ENCODE results near the gene AOC2. TPM values are rescaled to one million over a fixed set of nuclear protein-coding genes. Genes with fewer than 3 reads are reported as not detected.
A peak's percentile ranks its signal among the peaks of the same experiment; 100 is the strongest.

AOC2 gene
- polyA plus RNA-seq, 3 donors = 0.09 to 1.6 TPM; not detected in 1

DNA sequence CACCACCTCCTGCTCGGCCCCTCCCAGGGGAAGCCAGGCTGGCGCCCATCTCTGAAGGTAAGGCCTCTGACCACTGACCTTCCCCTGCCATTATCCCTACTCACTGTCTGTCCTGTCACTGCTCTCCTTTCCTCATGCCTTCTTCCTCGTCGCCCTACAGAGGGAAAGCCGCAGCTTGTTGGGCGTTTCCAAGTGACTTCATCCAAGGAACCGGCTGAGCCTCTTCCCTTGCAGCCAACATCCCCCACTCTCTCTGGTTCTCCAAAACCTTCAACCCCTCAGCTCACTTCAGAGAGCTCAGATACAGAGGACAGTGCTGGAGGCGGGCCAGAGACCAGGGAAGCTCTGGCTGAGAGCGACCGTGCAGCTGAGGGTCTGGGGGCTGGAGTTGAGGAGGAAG, 48.9 kb upstream of the AOC2 start:
- peaks cover 12 to 15% (median 12%) of the 10 kb centered on the region in 3 donors for H3K27me3 Mint-ChIP-seq (ENCODE audit: low read depth in 3 of 3)
- Histone ChIP-seq H3K4me1 (ENCODE audit: control insufficient read depth in 1 of 2, insufficient read depth in 2 of 2, low read length in 2 of 2) (peaks cover 13 to 19% of the 10 kb centered on the region in 2 donors), H2AFZ (ENCODE audit: insufficient read depth, low read depth, low read length, poor library complexity, severe bottlenecking) (no peak overlapping the region), H3K9ac (ENCODE audit: insufficient read depth, low read length, poor library complexity, severe bottlenecking) (no peak overlapping the region), H3K4me3 (replicated peaks in 1 of 3; ENCODE audit: low read depth in 2 of 3, low read length in 3 of 3) (no peak overlapping the region), H3K4me2 (replicated peaks; ENCODE audit: extremely low read depth, low read length, poor library complexity, severe bottlenecking) (no peak overlapping the region), H3K9me3 (replicated peaks in 1 of 2; ENCODE audit: control insufficient read depth in 1 of 2, insufficient read depth in 1 of 2, low read length in 2 of 2) (no peaks in the 10 kb centered on the region), H3K79me2 (ENCODE audit: insufficient read depth, low read length) (peaks cover 10% of the 10 kb centered on the region), H3K36me3 (replicated peaks in 1 of 2; ENCODE audit: control insufficient read depth in 1 of 2, insufficient read depth in 2 of 2, low read length in 2 of 2) (peaks cover 0 to 6% of the 10 kb centered on the region in 2 donors), H3K27ac (ENCODE audit: low read depth in 1 of 2, low read length in 2 of 2) (no peak overlapping the region), H3K27me3 (ENCODE audit: control insufficient read depth in 2 of 2, insufficient read depth in 2 of 2, low read length in 2 of 2) (peaks cover 0 to 3% of the 10 kb centered on the region in 2 donors), H4K20me1 (ENCODE audit: insufficient read depth, low read length) (no peaks in the 10 kb centered on the region)
- no peaks in the 10 kb centered on the region for H3K9me3 Mint-ChIP-seq
- H3K4me3 Mint-ChIP-seq = no peak overlapping the region
- H3K4me1 Mint-ChIP-seq = peaks cover 27% of the 10 kb centered on the region
- peak overlapping the region in 2 of 7 donors; percentile 20 to 82 for H3K27ac Mint-ChIP-seq
- intact Hi-C loops (cut with micrococcal nuclease) = no loop called here
- no peak for DNase-seq
- WGBS (ENCODE audit: insufficient coverage) = 91% methylated on average over 7 of the region's 10 CpGs
- TF ChIP-seq, protein P1, sequence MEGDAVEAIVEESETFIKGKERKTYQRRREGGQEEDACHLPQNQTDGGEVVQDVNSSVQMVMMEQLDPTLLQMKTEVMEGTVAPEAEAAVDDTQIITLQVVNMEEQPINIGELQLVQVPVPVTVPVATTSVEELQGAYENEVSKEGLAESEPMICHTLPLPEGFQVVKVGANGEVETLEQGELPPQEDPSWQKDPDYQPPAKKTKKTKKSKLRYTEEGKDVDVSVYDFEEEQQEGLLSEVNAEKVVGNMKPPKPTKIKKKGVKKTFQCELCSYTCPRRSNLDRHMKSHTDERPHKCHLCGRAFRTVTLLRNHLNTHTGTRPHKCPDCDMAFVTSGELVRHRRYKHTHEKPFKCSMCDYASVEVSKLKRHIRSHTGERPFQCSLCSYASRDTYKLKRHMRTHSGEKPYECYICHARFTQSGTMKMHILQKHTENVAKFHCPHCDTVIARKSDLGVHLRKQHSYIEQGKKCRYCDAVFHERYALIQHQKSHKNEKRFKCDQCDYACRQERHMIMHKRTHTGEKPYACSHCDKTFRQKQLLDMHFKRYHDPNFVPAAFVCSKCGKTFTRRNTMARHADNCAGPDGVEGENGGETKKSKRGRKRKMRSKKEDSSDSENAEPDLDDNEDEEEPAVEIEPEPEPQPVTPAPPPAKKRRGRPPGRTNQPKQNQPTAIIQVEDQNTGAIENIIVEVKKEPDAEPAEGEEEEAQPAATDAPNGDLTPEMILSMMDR (IDR thresholded peaks at IDR 0.05) = no peak
- peaks cover 11 to 16% of the 10 kb centered on the region in 2 donors for H3K36me3 Mint-ChIP-seq

DNA sequence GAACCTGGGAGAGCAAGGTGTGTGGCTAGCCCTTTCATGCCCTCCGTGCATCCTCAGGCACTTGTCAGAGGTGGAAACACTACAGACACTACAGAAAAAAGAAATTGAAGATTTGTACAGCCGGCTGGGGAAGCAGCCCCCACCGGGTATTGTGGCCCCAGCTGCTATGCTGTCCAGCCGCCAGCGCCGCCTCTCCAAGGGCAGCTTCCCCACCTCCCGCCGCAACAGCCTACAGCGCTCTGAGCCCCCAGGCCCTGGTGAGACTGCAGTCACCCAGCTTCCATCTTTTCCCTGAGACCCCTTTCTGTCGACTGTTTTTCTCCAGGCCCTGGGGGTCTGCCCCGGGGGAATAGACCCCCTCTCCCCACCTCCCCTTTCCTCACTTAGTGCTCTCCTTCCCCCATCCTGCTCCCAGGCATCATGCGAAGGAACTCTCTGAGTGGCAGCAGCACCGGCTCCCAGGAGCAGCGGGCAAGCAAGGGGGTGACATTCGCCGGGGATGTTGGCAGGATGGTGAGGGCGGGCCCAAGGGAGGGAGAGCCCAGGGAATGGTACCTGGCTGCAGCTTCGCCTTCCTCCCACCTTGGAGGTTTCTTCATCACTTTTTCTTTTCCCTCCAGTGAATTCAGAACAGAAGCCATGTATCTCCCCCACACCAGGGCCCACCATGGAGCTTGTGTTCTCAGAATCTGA, 48.2 kb upstream of the AOC2 start:
- Mint-ChIP-seq H3K27ac (peak overlapping the region in 1 of 7 donors; percentile 24), H3K4me3 (no peak overlapping the region), H3K27me3 (ENCODE audit: low read depth in 3 of 3) (peaks cover 7 to 16% (median 8%) of the 10 kb centered on the region in 3 donors), H3K9me3 (no peaks in the 10 kb centered on the region), H3K4me1 (peaks cover 27% of the 10 kb centered on the region), H3K36me3 (peaks cover 11 to 16% of the 10 kb centered on the region in 2 donors)
- no peak overlapping the region for H3K4me2 ChIP-seq (replicated peaks; ENCODE audit: extremely low read depth, low read length, poor library complexity, severe bottlenecking)
- peaks cover 10% of the 10 kb centered on the region for H3K79me2 ChIP-seq (ENCODE audit: insufficient read depth, low read length)
- H2AFZ ChIP-seq (ENCODE audit: insufficient read depth, low read depth, low read length, poor library complexity, severe bottlenecking) = no peak overlapping the region
- H3K9me3 ChIP-seq (replicated peaks in 1 of 2; ENCODE audit: control insufficient read depth in 1 of 2, insufficient read depth in 1 of 2, low read length in 2 of 2) = no peaks in the 10 kb centered on the region
- H3K9ac ChIP-seq (ENCODE audit: insufficient read depth, low read length, poor library complexity, severe bottlenecking) = no peak overlapping the region
- peaks cover 13 to 19% of the 10 kb centered on the region in 2 donors for H3K4me1 ChIP-seq (ENCODE audit: control insufficient read depth in 1 of 2, insufficient read depth in 2 of 2, low read length in 2 of 2)
- intact Hi-C loops (cut with micrococcal nuclease) = no loop called here
- no peak overlapping the region for H3K27ac ChIP-seq (ENCODE audit: low read depth in 1 of 2, low read length in 2 of 2)
- DNase-seq = no peak
- TF ChIP-seq, protein P1 (IDR thresholded peaks at IDR 0.05) = no peak
- peaks cover 0 to 6% of the 10 kb centered on the region in 2 donors for H3K36me3 ChIP-seq (replicated peaks in 1 of 2; ENCODE audit: control insufficient read depth in 1 of 2, insufficient read depth in 2 of 2, low read length in 2 of 2)
- no peaks in the 10 kb centered on the region for H4K20me1 ChIP-seq (ENCODE audit: insufficient read depth, low read length)
- WGBS (ENCODE audit: insufficient coverage) = 93% methylated on average over 10 of the region's 18 CpGs
- no peaks in the 10 kb centered on the region for H3K27me3 ChIP-seq (ENCODE audit: control insufficient read depth in 2 of 2, insufficient read depth in 2 of 2, low read length in 2 of 2)
- no peak overlapping the region for H3K4me3 ChIP-seq (replicated peaks in 1 of 3; ENCODE audit: low read depth in 2 of 3, low read length in 3 of 3)
